Suprapubic skin (tissue), 4 donors: ENCODE measurements around the gene SLC15A3. TPM values are rescaled to one million over a fixed set of nuclear protein-coding genes. Genes with fewer than 3 reads are reported as not detected.

ENCODE experiments used
- DNase-seq, 2 donors: peaks; one replicate each; pipeline ENCODE4 v3.0.0-alpha.2; 2019; ENCODE audit warnings: low spot score in 2 of 2
- H3K27ac ChIP-seq: fragments of 200-600 bp; sonication (generic); one replicate; pipeline ENCODE4 v1.5.1; 2019
- H3K27me3 ChIP-seq: fragments of 200-600 bp; sonication (generic); one replicate; pipeline ENCODE4 v1.5.1; 2019
- H3K36me3 ChIP-seq: fragments of 200-600 bp; sonication (generic); one replicate; pipeline ENCODE4 v1.5.1; 2019
- H3K4me1 ChIP-seq: fragments of 200-600 bp; sonication (generic); one replicate; pipeline ENCODE4 v1.5.1; 2019
- H3K4me3 ChIP-seq: fragments of 200-600 bp; sonication (generic); one replicate; pipeline ENCODE4 v1.5.1; 2019; ENCODE audit warnings: mild to moderate bottlenecking
- H3K9me3 ChIP-seq: fragments of 200-600 bp; sonication (generic); one replicate; pipeline ENCODE4 v1.5.1; 2019
- EP300 ChIP-seq: sonication (generic); formaldehyde crosslinking; IDR thresholded peaks from one replicate; pipeline ENCODE4 v1.6.1; 2017; ENCODE audit warnings: antibody characterized with exemption
- POLR2A ChIP-seq, 2 donors: fragments of 450-650 bp; IDR thresholded peaks; one replicate each; pipeline ENCODE4 v1.6.1; 2017; ENCODE audit warnings: antibody characterized with exemption in 2 of 2, mild to moderate bottlenecking in 2 of 2, moderate library complexity in 2 of 2
- POLR2AphosphoS5 ChIP-seq, 3 donors: sonication (generic); formaldehyde crosslinking; IDR thresholded peaks; one replicate each; pipeline ENCODE4 v1.6.1; 2017; ENCODE audit warnings: antibody characterized with exemption in 3 of 3
- WGBS: methylation state at CpG from one replicate; pipeline ENCODE4 v1.1.5; 2018; 5-methylcytosine and 5-hydroxymethylcytosine counted together
- total RNA-seq, 4 donors: library from RNA; depleted of rRNA; stranded (reverse); fragments of >200 nt; gene quantifications; one replicate each; pipeline ENCODE4 v1.1.0, GENCODE V29; 2016
- TF ChIP-seq, protein P1 (sequence below), 2 donors: fragments of 200-600 bp in 1 of 2; fragments of 450-650 bp in 1 of 2; sonication (generic) in 1 of 2; IDR thresholded peaks; one replicate each; pipeline ENCODE4 v1.5.1; 2016 to 2019; ENCODE audit warnings: antibody characterized with exemption in 2 of 2, mild to moderate bottlenecking in 1 of 2, moderate library complexity in 1 of 2

SLC15A3 gene
- total RNA-seq, 4 donors from 2014 or later: 1.7 to 10.5 (median 9.8) TPM

GRCh38 chr11:60953781-60954180 is 1.8 kb upstream of the SLC15A3 start:
- H3K27ac ChIP-seq: no peak overlapping the region
- 67% methylated on average over 6 of the region's 6 CpGs for WGBS
- TF ChIP-seq POLR2A (IDR thresholded peaks at IDR 0.05) (no peak), POLR2AphosphoS5 (IDR thresholded peaks at IDR 0.05) (no peak), EP300 (no peak)
- TF ChIP-seq, protein P1, sequence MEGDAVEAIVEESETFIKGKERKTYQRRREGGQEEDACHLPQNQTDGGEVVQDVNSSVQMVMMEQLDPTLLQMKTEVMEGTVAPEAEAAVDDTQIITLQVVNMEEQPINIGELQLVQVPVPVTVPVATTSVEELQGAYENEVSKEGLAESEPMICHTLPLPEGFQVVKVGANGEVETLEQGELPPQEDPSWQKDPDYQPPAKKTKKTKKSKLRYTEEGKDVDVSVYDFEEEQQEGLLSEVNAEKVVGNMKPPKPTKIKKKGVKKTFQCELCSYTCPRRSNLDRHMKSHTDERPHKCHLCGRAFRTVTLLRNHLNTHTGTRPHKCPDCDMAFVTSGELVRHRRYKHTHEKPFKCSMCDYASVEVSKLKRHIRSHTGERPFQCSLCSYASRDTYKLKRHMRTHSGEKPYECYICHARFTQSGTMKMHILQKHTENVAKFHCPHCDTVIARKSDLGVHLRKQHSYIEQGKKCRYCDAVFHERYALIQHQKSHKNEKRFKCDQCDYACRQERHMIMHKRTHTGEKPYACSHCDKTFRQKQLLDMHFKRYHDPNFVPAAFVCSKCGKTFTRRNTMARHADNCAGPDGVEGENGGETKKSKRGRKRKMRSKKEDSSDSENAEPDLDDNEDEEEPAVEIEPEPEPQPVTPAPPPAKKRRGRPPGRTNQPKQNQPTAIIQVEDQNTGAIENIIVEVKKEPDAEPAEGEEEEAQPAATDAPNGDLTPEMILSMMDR (IDR thresholded peaks at IDR 0.05): no peak
- no peaks in the 10 kb centered on the region for H3K27me3 ChIP-seq
- DNase-seq: peak in 1 of 2 donors; percentile 42
- H3K36me3 ChIP-seq: no peaks in the 10 kb centered on the region
- H3K4me3 ChIP-seq: no peak overlapping the region
- H3K9me3 ChIP-seq: no peaks in the 10 kb centered on the region
- H3K4me1 ChIP-seq: peaks cover 29% of the 10 kb centered on the region

GRCh38 chr11:60952742-60953170 is 780 bp upstream of the SLC15A3 start:
- 18% methylated on average over 3 of the region's 3 CpGs for WGBS
- peaks cover 36% of the 10 kb centered on the region for H3K4me1 ChIP-seq
- H3K9me3 ChIP-seq: no peaks in the 10 kb centered on the region
- TF ChIP-seq POLR2A (IDR thresholded peaks at IDR 0.05) (no peak), EP300 (no peak), POLR2AphosphoS5 (IDR thresholded peaks at IDR 0.05) (no peak)
- TF ChIP-seq, protein P1 (IDR thresholded peaks at IDR 0.05): no peak
- H3K36me3 ChIP-seq: no peaks in the 10 kb centered on the region
- H3K27me3 ChIP-seq: no peaks in the 10 kb centered on the region
- peak overlapping the region; percentile 49 for H3K4me3 ChIP-seq
- no peak for DNase-seq
- peak overlapping the region; percentile 77 for H3K27ac ChIP-seq

DNA sequence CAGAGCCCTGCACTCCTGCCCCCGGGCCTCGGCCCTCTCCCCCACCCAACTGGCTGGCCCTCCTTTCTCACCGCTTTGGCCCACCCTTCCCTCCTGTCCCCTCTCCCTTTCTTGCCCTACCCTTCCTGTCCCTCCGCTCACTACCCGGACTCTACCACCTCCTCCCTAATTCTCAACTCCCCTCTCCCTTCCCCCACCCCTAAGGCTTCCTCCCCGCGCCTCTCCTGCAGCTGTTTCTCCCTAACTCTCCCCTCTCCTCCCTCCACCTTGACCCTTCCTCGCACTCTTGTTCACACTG is 421 bp downstream of the SLC15A3 start:
- H3K9me3 ChIP-seq: no peaks in the 10 kb centered on the region
- no peaks in the 10 kb centered on the region for H3K36me3 ChIP-seq
- TF ChIP-seq, protein P1 (IDR thresholded peaks at IDR 0.05): no peak
- TF ChIP-seq POLR2A (IDR thresholded peaks at IDR 0.05): no peak
- no peak for TF ChIP-seq POLR2AphosphoS5 (IDR thresholded peaks at IDR 0.05)
- no peak for TF ChIP-seq EP300
- peak overlapping the region; percentile 49 for H3K4me3 ChIP-seq
- peaks cover 40% of the 10 kb centered on the region for H3K4me1 ChIP-seq
- peak overlapping the region; percentile 77 for H3K27ac ChIP-seq
- WGBS: 13% methylated on average over 8 of the region's 8 CpGs
- no peaks in the 10 kb centered on the region for H3K27me3 ChIP-seq
- DNase-seq: no peak

DNA sequence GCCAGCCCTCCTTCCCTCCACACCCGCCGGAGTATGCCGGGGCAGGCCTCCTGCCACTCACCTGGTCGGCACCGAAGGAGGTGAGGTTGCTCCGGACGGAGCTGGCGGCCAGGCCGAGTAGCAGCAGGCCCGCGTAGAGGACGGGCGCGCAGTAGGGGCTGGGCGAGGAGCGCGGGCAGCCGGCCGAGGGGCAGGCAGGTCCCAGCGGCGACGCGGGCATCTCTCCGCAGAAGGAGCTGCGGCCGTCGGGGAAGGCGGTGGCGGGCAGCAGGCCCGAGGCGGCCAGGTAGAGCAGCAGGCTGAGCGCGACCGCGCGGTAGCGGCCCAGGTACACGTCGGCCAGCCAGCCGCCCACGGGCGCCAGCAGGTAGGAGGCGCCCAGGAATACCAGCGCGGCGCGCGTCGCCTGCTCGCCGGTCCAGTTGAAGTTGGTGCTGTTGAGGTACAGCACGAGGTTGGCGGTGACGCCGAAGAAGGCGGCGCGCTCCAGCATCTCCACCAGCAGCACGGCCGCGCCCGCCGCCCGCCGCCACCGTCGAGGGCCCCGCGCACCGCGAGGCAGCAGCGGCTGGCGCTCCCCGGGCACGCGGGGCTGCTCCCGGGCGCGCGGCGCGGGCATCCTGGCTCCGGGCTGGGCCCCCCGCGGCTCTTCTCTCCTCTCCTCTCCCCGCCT is 907 bp downstream of the SLC15A3 start:
- Histone ChIP-seq H3K27me3 (no peaks in the 10 kb centered on the region), H3K4me3 (peak overlapping the region; percentile 49), H3K4me1 (peaks cover 40% of the 10 kb centered on the region), H3K36me3 (no peaks in the 10 kb centered on the region), H3K9me3 (no peaks in the 10 kb centered on the region), H3K27ac (no peak overlapping the region)
- no peak for TF ChIP-seq POLR2AphosphoS5 (IDR thresholded peaks at IDR 0.05)
- TF ChIP-seq EP300: no peak
- TF ChIP-seq, protein P1 (IDR thresholded peaks at IDR 0.05): no peak
- no peak for TF ChIP-seq POLR2A (IDR thresholded peaks at IDR 0.05)
- peak in 1 of 2 donors; percentile 59 for DNase-seq
- 7% methylated on average over 18 of the region's 86 CpGs for WGBS

DNA sequence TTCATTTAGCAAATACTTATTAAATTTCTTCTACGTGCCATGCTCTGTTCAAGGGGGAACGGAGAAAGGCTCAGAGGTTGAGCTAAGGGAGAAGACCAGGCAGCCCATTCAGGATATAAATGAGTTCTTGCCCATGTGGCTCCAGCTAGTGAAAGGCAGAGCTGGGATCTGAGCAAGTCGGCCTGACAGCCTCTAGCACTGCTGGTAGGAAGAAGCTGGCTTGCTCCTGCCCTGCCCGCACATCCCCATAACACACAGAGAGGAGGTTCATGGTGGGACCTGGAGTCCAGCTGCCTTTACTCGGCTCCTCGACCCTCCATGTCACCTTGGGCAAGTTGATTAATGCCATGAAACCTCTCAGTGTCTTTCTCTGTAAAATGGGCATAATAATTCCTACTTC is 2.0 kb downstream of the SLC15A3 start:
- Histone ChIP-seq H3K36me3 (no peaks in the 10 kb centered on the region), H3K27ac (no peak overlapping the region), H3K9me3 (no peaks in the 10 kb centered on the region), H3K4me1 (peaks cover 40% of the 10 kb centered on the region), H3K27me3 (no peaks in the 10 kb centered on the region), H3K4me3 (peak overlapping the region; percentile 49)
- DNase-seq: peak in 1 of 2 donors; percentile 30
- no peak for TF ChIP-seq POLR2AphosphoS5 (IDR thresholded peaks at IDR 0.05)
- TF ChIP-seq EP300: no peak
- TF ChIP-seq, protein P1 (IDR thresholded peaks at IDR 0.05): no peak
- TF ChIP-seq POLR2A (IDR thresholded peaks at IDR 0.05): no peak
- 86% methylated on average over 6 of the region's 6 CpGs for WGBS
